Measurements from ENCODE around the gene CCSER2.

Gene CCSER2

GRCh38 chr10:84298057-84298456 lies 30.3 kb upstream of the CCSER2 start:
- Histone ChIP-seq H2AK5ac (ENCODE audit: low read length, severe bottlenecking) (no peak overlapping the region), H3K4ac (ENCODE audit: low read depth in 1 of 2, low read length in 2 of 2) (no peak overlapping the region), H2BK5ac (ENCODE audit: low read depth, low read length, poor library complexity, severe bottlenecking) (no peak overlapping the region), H3K27me3 (ENCODE audit: control insufficient read depth in 1 of 2, insufficient read depth in 1 of 2, low read length in 2 of 2) (peaks cover 8 to 14% of the 10 kb centered on the region in 2 experiments), H3K4me2 (ENCODE audit: low read length, poor library complexity, severe bottlenecking) (no peak overlapping the region), H4K8ac (ENCODE audit: low read length) (no peak overlapping the region), H3K18ac (ENCODE audit: low read depth in 1 of 2, low read length in 2 of 2) (no peak overlapping the region), H2BK120ac (ENCODE audit: low read depth, low read length) (no peak overlapping the region), H4K91ac (ENCODE audit: low read length) (no peak overlapping the region), H2BK15ac (ENCODE audit: low read depth, poor library complexity, severe bottlenecking) (no peak overlapping the region), H3K79me1 (replicated peaks; ENCODE audit: low read length, poor library complexity, severe bottlenecking) (no peaks in the 10 kb centered on the region), H2AFZ (ENCODE audit: low read depth, low read length) (no peak overlapping the region), H3K9me3 (ENCODE audit: control insufficient read depth, low read length) (no peaks in the 10 kb centered on the region), H3K36me3 (ENCODE audit: control insufficient read depth in 1 of 2, insufficient read depth in 2 of 2, low read depth in 1 of 2, low read length in 2 of 2) (no peaks in the 10 kb centered on the region), H3K23ac (ENCODE audit: low read length in 2 of 2) (no peak overlapping the region), H3K14ac (ENCODE audit: low read length in 2 of 2) (no peak overlapping the region), H3K27ac (ENCODE audit: low read length, poor library complexity, severe bottlenecking) (no peak overlapping the region), H3K4me3 (ENCODE audit: insufficient read depth in 1 of 2, low read depth in 1 of 2, low read length in 2 of 2) (no peak overlapping the region), H2BK12ac (ENCODE audit: low read length in 2 of 2) (no peak overlapping the region), H3K4me1 (ENCODE audit: control insufficient read depth, insufficient read depth, low read depth, low read length) (peaks cover 2% of the 10 kb centered on the region), H3K9ac (ENCODE audit: low read length) (no peak overlapping the region)
- 92% methylated on average over 3 of the region's 3 CpGs for WGBS
- DNase-seq: no peak

- Histone ChIP-seq H3K4me3 (ENCODE audit: insufficient read depth in 1 of 2, low read depth in 1 of 2, low read length in 2 of 2) (no peak overlapping the region), H3K14ac (ENCODE audit: low read length in 2 of 2) (peak overlapping the region in 1 of 2 experiments; percentile 26), H4K91ac (ENCODE audit: low read length) (peak overlapping the region; percentile 75), H2AK5ac (ENCODE audit: low read length, severe bottlenecking) (no peak overlapping the region), H3K27ac (ENCODE audit: low read length, poor library complexity, severe bottlenecking) (no peak overlapping the region), H3K9ac (ENCODE audit: low read length) (no peak overlapping the region), H3K23ac (ENCODE audit: low read length in 2 of 2) (no peak overlapping the region), H3K4ac (ENCODE audit: low read depth in 1 of 2, low read length in 2 of 2) (no peak overlapping the region), H3K79me1 (replicated peaks; ENCODE audit: low read length, poor library complexity, severe bottlenecking) (no peaks in the 10 kb centered on the region), H3K18ac (ENCODE audit: low read depth in 1 of 2, low read length in 2 of 2) (no peak overlapping the region), H3K36me3 (ENCODE audit: control insufficient read depth in 1 of 2, insufficient read depth in 2 of 2, low read depth in 1 of 2, low read length in 2 of 2) (no peaks in the 10 kb centered on the region), H2BK12ac (ENCODE audit: low read length in 2 of 2) (no peak overlapping the region), H4K8ac (ENCODE audit: low read length) (no peak overlapping the region), H2BK120ac (ENCODE audit: low read depth, low read length) (no peak overlapping the region), H2BK15ac (ENCODE audit: low read depth, poor library complexity, severe bottlenecking) (no peak overlapping the region), H2AFZ (ENCODE audit: low read depth, low read length) (no peak overlapping the region), H3K4me1 (ENCODE audit: control insufficient read depth, insufficient read depth, low read depth, low read length) (no peaks in the 10 kb centered on the region), H3K9me3 (ENCODE audit: control insufficient read depth, low read length) (no peaks in the 10 kb centered on the region), H2BK5ac (ENCODE audit: low read depth, low read length, poor library complexity, severe bottlenecking) (no peak overlapping the region), H3K27me3 (ENCODE audit: control insufficient read depth in 1 of 2, insufficient read depth in 1 of 2, low read length in 2 of 2) (peaks cover 8 to 14% of the 10 kb centered on the region in 2 experiments), H3K4me2 (ENCODE audit: low read length, poor library complexity, severe bottlenecking) (no peak overlapping the region)
- DNase-seq: no peak
- 90% methylated on average over 2 of the region's 2 CpGs for WGBS
Measured at GRCh38 chr10:84302223-84302622, 26.2 kb upstream of the CCSER2 start.

GRCh38 chr10:84306751-84307384 lies 21.5 kb upstream of the CCSER2 start:
- Histone ChIP-seq H3K27ac (ENCODE audit: low read length, poor library complexity, severe bottlenecking) (no peak overlapping the region), H2AK5ac (ENCODE audit: low read length, severe bottlenecking) (no peak overlapping the region), H3K4me3 (ENCODE audit: insufficient read depth in 1 of 2, low read depth in 1 of 2, low read length in 2 of 2) (no peak overlapping the region), H3K14ac (ENCODE audit: low read length in 2 of 2) (no peak overlapping the region), H3K9me3 (ENCODE audit: control insufficient read depth, low read length) (no peaks in the 10 kb centered on the region), H3K18ac (ENCODE audit: low read depth in 1 of 2, low read length in 2 of 2) (peak overlapping the region in 1 of 2 experiments; percentile 22), H2BK15ac (ENCODE audit: low read depth, poor library complexity, severe bottlenecking) (no peak overlapping the region), H3K4me2 (ENCODE audit: low read length, poor library complexity, severe bottlenecking) (no peak overlapping the region), H2AFZ (ENCODE audit: low read depth, low read length) (no peak overlapping the region), H4K91ac (ENCODE audit: low read length) (no peak overlapping the region), H3K36me3 (ENCODE audit: control insufficient read depth in 1 of 2, insufficient read depth in 2 of 2, low read depth in 1 of 2, low read length in 2 of 2) (no peaks in the 10 kb centered on the region), H3K9ac (ENCODE audit: low read length) (no peak overlapping the region), H3K4ac (ENCODE audit: low read depth in 1 of 2, low read length in 2 of 2) (no peak overlapping the region), H2BK120ac (ENCODE audit: low read depth, low read length) (no peak overlapping the region), H3K23ac (ENCODE audit: low read length in 2 of 2) (no peak overlapping the region), H3K27me3 (ENCODE audit: control insufficient read depth in 1 of 2, insufficient read depth in 1 of 2, low read length in 2 of 2) (peaks cover 6 to 8% of the 10 kb centered on the region in 2 experiments), H3K79me1 (replicated peaks; ENCODE audit: low read length, poor library complexity, severe bottlenecking) (no peaks in the 10 kb centered on the region), H2BK12ac (ENCODE audit: low read length in 2 of 2) (no peak overlapping the region), H3K4me1 (ENCODE audit: control insufficient read depth, insufficient read depth, low read depth, low read length) (peaks cover 5% of the 10 kb centered on the region), H4K8ac (ENCODE audit: low read length) (no peak overlapping the region), H2BK5ac (ENCODE audit: low read depth, low read length, poor library complexity, severe bottlenecking) (no peak overlapping the region)
- DNase-seq: no peak
- 75% methylated on average over 4 of the region's 4 CpGs for WGBS

- no peak overlapping the region for H2BK15ac ChIP-seq (ENCODE audit: low read depth, poor library complexity, severe bottlenecking)
Measured at GRCh38 chr10:84308021-84308420, 20.4 kb upstream of the CCSER2 start.

More at GRCh38 chr10:84308021-84308420, 20.4 kb upstream of the CCSER2 start:
- no peaks in the 10 kb centered on the region for H3K36me3 ChIP-seq (ENCODE audit: control insufficient read depth in 1 of 2, insufficient read depth in 2 of 2, low read depth in 1 of 2, low read length in 2 of 2)
- H2AK5ac ChIP-seq (ENCODE audit: low read length, severe bottlenecking): no peak overlapping the region
- H3K18ac ChIP-seq (ENCODE audit: low read depth in 1 of 2, low read length in 2 of 2): no peak overlapping the region
- H3K14ac ChIP-seq (ENCODE audit: low read length in 2 of 2): no peak overlapping the region
- no peak overlapping the region for H4K91ac ChIP-seq (ENCODE audit: low read length)
- H4K8ac ChIP-seq (ENCODE audit: low read length): no peak overlapping the region
- no peaks in the 10 kb centered on the region for H3K9me3 ChIP-seq (ENCODE audit: control insufficient read depth, low read length)
- no peak overlapping the region for H3K4me3 ChIP-seq (ENCODE audit: insufficient read depth in 1 of 2, low read depth in 1 of 2, low read length in 2 of 2)
- H3K23ac ChIP-seq (ENCODE audit: low read length in 2 of 2): no peak overlapping the region
- H3K27me3 ChIP-seq (ENCODE audit: control insufficient read depth in 1 of 2, insufficient read depth in 1 of 2, low read length in 2 of 2): no peaks in the 10 kb centered on the region
- H3K79me1 ChIP-seq (replicated peaks; ENCODE audit: low read length, poor library complexity, severe bottlenecking): no peaks in the 10 kb centered on the region
- no peak overlapping the region for H3K27ac ChIP-seq (ENCODE audit: low read length, poor library complexity, severe bottlenecking)
- DNase-seq: no peak
- no peak overlapping the region for H3K9ac ChIP-seq (ENCODE audit: low read length)
- no peak overlapping the region for H2AFZ ChIP-seq (ENCODE audit: low read depth, low read length)
- H2BK5ac ChIP-seq (ENCODE audit: low read depth, low read length, poor library complexity, severe bottlenecking): no peak overlapping the region
- H2BK12ac ChIP-seq (ENCODE audit: low read length in 2 of 2): peak overlapping the region in 1 of 2 experiments; percentile 63
- no peak overlapping the region for H3K4ac ChIP-seq (ENCODE audit: low read depth in 1 of 2, low read length in 2 of 2)
- H3K4me1 ChIP-seq (ENCODE audit: control insufficient read depth, insufficient read depth, low read depth, low read length): peaks cover 5% of the 10 kb centered on the region
- WGBS: 40% methylated on average over 1 of the region's 1 CpG
- H3K4me2 ChIP-seq (ENCODE audit: low read length, poor library complexity, severe bottlenecking): no peak overlapping the region
- no peak overlapping the region for H2BK120ac ChIP-seq (ENCODE audit: low read depth, low read length)
